ENCODE data around the gene NME4. TPM values are rescaled to one million over a fixed set of nuclear protein-coding genes. Genes with fewer than 3 reads are reported as not detected.

Gene NME4
- polyA plus RNA-seq, 2 of the 4 experiments (the other 2 are of a cell fraction): 239 to 349 TPM

DNA sequence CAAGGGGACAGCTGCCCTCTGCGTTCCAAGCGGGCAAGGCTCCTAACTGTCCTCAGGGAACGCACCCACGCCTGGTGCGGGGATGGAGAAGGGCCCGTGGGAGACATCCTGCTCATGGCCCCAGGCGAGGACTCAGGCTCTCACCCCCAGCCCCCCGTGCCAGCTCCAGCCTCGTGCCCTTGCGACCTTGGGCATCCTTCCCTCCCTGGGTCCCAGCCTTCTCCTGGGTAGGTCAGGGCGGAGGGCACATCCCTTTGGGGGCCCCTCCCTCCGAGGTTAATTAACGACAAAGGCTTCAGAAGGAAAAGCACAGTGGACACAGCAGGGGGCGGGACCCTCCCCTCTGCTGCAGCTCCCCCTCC lies 18.2 kb upstream of the NME4 start:
- no peaks in the 10 kb centered on the region for H3K9me3 ChIP-seq
- no peak overlapping the region for H3K4me2 ChIP-seq
- ChIA-PET POLR2A (no interaction called here), CTCF (interaction anchor here (1.2 to 3.4 kb wide), 2 partner anchors 8 to 16 kb away, joined by 5 to 11 read pairs; partner anchors contain the start of gene MRPL28)
- no peak overlapping the region for H3K27ac ChIP-seq
- ATAC-seq (no peak), FAIRE-seq (no peak), DNase-seq (ENCODE audit: low read depth in 1 of 2, low spot score in 1 of 2) (no peak)
- WGBS (ENCODE audit: missing lambda C conversion rate): 70% methylated on average over 7 of the region's 14 CpGs
- peaks cover 10% of the 10 kb centered on the region; the same call in 2 of the 3 replicates for H3K4me1 ChIP-seq
- no peak overlapping the region for H3K4me3 ChIP-seq
- TF ChIP-seq HOXB5 (CRISPR knock-in tag; IDR thresholded peaks at IDR 0.05) (no peak), RNF2 (IDR thresholded peaks at IDR 0.05; ENCODE audit: borderline replicate concordance, low read depth) (no peak), SREBF2 (IDR thresholded peaks at IDR 0.05) (no peak), NR3C1 (IDR thresholded peaks at IDR 0.05) (no peak), TFCP2L1 (CRISPR knock-in tag; IDR thresholded peaks at IDR 0.05) (no peak), NPAS2 (CRISPR knock-in tag; IDR thresholded peaks at IDR 0.05; ENCODE audit: borderline replicate concordance) (no peak), EHF (CRISPR knock-in tag; IDR thresholded peaks at IDR 0.05) (no peak), KDM5A (IDR thresholded peaks at IDR 0.05) (no peak), POLR2A (IDR thresholded peaks at IDR 0.05; ENCODE audit: low read length) (no peak), CBX8 (IDR thresholded peaks at IDR 0.05) (no peak), RCOR1 (IDR thresholded peaks at IDR 0.05; ENCODE audit: low read depth, low read length) (no peak), CHD4 (IDR thresholded peaks at IDR 0.05; ENCODE audit: borderline replicate concordance) (no peak), PHF8 (IDR thresholded peaks at IDR 0.05; ENCODE audit: borderline replicate concordance, low read depth) (no peak)

DNA sequence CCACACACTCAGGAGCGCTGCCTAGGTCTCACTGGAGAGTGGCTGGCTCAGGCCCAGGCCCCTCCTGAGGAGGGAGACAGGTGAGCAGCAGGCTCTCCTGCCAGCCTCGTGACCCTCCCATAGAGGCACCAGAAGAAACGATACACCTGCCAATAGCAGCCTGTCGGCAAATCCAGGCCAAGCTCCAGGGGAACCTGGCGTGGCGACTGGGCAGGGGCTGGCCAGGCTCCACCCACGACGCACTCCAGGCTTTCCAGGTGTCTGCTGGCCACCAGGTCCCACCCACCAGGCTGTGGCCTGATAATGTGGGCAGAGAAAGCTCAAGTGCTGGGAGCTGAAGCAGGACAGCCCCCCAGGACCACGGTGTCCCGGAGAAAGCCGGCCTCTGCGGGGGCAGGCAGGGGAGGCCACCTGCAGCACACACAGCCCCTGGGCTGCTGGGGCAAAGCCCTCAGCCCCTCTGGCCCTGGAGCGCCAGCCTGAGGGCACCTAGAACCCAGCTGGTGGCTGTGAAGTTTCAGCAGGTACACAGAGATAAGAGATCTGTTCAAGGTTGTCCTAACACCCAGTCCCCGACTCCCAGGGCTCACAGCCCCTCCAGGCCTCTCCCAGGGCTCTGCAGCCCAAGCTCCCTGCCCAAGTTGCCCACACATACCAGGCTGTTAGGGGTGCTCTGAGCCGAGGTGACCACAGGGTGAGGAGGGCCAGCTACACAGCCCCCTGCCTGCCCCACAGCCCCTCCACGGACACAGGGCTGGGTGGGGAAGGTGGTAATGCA lies 17.6 kb upstream of the NME4 start:
- ATAC-seq (no peak), DNase-seq (ENCODE audit: low read depth in 1 of 2, low spot score in 1 of 2) (no peak), FAIRE-seq (no peak)
- CTCF ChIA-PET: interaction anchor here (1.2 to 3.4 kb wide), 2 partner anchors 9 to 17 kb away, joined by 5 to 11 read pairs; partner anchors contain the start of gene MRPL28
- POLR2A ChIA-PET: no interaction called here
- 86% methylated on average over 10 of the region's 16 CpGs for WGBS (ENCODE audit: missing lambda C conversion rate)
- H3K4me1 ChIP-seq: peaks cover 10% of the 10 kb centered on the region; the same call in 2 of the 3 replicates
- TF ChIP-seq MAFK (IDR thresholded peaks at IDR 0.05; ENCODE audit: partially characterized antibody) (no peak), FOSB (CRISPR knock-in tag; IDR thresholded peaks at IDR 0.05) (no peak), EP300 (IDR thresholded peaks at IDR 0.05) (no peak), EHF (CRISPR knock-in tag; IDR thresholded peaks at IDR 0.05) (no peak), CBX2 (IDR thresholded peaks at IDR 0.05; ENCODE audit: borderline replicate concordance, low read depth) (no peak), RFX5 (IDR thresholded peaks at IDR 0.05) (no peak), CHD4 (IDR thresholded peaks at IDR 0.05; ENCODE audit: borderline replicate concordance) (no peak), FOSL2 (IDR thresholded peaks at IDR 0.05) (no peak), FOSL2 (CRISPR knock-in tag; IDR thresholded peaks at IDR 0.05) (no peak), ZNF302 (CRISPR knock-in tag; IDR thresholded peaks at IDR 0.05) (no peak)
- TF ChIP-seq, protein P1, sequence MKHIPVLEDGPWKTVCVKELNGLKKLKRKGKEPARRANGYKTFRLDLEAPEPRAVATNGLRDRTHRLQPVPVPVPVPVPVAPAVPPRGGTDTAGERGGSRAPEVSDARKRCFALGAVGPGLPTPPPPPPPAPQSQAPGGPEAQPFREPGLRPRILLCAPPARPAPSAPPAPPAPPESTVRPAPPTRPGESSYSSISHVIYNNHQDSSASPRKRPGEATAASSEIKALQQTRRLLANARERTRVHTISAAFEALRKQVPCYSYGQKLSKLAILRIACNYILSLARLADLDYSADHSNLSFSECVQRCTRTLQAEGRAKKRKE (CRISPR knock-in tag; IDR thresholded peaks at IDR 0.05; ENCODE audit: low read depth): no peak
- TF ChIP-seq, protein P2, sequence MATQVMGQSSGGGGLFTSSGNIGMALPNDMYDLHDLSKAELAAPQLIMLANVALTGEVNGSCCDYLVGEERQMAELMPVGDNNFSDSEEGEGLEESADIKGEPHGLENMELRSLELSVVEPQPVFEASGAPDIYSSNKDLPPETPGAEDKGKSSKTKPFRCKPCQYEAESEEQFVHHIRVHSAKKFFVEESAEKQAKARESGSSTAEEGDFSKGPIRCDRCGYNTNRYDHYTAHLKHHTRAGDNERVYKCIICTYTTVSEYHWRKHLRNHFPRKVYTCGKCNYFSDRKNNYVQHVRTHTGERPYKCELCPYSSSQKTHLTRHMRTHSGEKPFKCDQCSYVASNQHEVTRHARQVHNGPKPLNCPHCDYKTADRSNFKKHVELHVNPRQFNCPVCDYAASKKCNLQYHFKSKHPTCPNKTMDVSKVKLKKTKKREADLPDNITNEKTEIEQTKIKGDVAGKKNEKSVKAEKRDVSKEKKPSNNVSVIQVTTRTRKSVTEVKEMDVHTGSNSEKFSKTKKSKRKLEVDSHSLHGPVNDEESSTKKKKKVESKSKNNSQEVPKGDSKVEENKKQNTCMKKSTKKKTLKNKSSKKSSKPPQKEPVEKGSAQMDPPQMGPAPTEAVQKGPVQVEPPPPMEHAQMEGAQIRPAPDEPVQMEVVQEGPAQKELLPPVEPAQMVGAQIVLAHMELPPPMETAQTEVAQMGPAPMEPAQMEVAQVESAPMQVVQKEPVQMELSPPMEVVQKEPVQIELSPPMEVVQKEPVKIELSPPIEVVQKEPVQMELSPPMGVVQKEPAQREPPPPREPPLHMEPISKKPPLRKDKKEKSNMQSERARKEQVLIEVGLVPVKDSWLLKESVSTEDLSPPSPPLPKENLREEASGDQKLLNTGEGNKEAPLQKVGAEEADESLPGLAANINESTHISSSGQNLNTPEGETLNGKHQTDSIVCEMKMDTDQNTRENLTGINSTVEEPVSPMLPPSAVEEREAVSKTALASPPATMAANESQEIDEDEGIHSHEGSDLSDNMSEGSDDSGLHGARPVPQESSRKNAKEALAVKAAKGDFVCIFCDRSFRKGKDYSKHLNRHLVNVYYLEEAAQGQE (IDR thresholded peaks at IDR 0.05): no peak
- TF ChIP-seq, protein P3, sequence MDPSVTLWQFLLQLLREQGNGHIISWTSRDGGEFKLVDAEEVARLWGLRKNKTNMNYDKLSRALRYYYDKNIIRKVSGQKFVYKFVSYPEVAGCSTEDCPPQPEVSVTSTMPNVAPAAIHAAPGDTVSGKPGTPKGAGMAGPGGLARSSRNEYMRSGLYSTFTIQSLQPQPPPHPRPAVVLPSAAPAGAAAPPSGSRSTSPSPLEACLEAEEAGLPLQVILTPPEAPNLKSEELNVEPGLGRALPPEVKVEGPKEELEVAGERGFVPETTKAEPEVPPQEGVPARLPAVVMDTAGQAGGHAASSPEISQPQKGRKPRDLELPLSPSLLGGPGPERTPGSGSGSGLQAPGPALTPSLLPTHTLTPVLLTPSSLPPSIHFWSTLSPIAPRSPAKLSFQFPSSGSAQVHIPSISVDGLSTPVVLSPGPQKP (IDR thresholded peaks at IDR 0.05; ENCODE audit: low read depth, low read length): no peak
- TF ChIP-seq, protein P4, sequence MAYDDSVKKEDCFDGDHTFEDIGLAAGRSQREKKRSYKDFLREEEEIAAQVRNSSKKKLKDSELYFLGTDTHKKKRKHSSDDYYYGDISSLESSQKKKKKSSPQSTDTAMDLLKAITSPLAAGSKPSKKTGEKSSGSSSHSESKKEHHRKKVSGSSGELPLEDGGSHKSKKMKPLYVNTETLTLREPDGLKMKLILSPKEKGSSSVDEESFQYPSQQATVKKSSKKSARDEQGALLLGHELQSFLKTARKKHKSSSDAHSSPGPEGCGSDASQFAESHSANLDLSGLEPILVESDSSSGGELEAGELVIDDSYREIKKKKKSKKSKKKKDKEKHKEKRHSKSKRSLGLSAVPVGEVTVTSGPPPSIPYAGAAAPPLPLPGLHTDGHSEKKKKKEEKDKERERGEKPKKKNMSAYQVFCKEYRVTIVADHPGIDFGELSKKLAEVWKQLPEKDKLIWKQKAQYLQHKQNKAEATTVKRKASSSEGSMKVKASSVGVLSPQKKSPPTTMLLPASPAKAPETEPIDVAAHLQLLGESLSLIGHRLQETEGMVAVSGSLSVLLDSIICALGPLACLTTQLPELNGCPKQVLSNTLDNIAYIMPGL (CRISPR knock-in tag; IDR thresholded peaks at IDR 0.05; ENCODE audit: borderline replicate concordance): no peak
- H3K4me2 ChIP-seq: no peak overlapping the region
- no peak overlapping the region for H3K27ac ChIP-seq
- no peaks in the 10 kb centered on the region for H3K9me3 ChIP-seq
- H3K4me3 ChIP-seq: no peak overlapping the region
